ENCODE measurements around the gene RAB7A. TPM values are rescaled to one million over a fixed set of nuclear protein-coding genes. Genes with fewer than 3 reads are reported as not detected.

Gene RAB7A
- total and polyA plus RNA-seq, 2 experiments from 2014 or later, result 89.8 to 156 TPM

DNA sequence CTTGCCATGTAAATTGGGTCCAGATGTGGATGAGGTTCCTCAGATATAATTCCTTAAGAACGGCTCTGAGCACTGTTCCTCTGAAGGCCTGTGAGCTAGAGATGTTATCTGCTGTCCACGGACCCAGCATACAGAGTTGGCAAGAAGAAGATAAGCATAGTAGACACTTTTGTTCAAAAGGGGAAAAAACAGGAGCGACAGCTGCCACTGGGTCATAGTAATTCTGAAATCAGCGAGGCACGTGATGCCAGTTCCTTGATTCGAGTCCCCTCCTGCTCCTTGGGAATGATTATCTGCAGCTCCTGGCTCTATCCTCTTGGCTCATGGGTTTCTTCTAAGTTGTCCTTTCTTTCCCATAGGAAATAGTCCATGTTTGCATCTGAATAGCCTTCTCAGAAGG is 2.5 kb upstream of the RAB7A start:
- no peaks in the 10 kb centered on the region for H3K27me3 Mint-ChIP-seq (ENCODE audit: insufficient read depth, low read depth, poor library complexity)
- Histone ChIP-seq H3K4me2 (peak overlapping the region; percentile 60), H2AFZ (peak overlapping the region; percentile 4; the same call in 1 of the 2 replicates), H3K79me2 (replicated peaks; ENCODE audit: insufficient read depth) (peaks cover 24% of the 10 kb centered on the region), H4K20me1 (replicated peaks; ENCODE audit: insufficient read depth) (peaks cover 19% of the 10 kb centered on the region), H3F3A (replicated peaks; ENCODE audit: low read depth) (peaks cover 7% of the 10 kb centered on the region; the same call in 1 of the 2 replicates), H3K9me2 (ENCODE audit: insufficient read depth) (peaks cover 8% of the 10 kb centered on the region), H3K36me3 (ENCODE audit: insufficient read depth) (no peaks in the 10 kb centered on the region), H3K27me3 (ENCODE audit: insufficient read depth) (peaks cover 5% of the 10 kb centered on the region; the same call in 1 of the 2 replicates), H3K4me1 (ENCODE audit: insufficient read depth) (peaks cover 62% of the 10 kb centered on the region), H3K4me3 (0 out of 2 replicates have a peak overlapping the region, but pooled peaks have one; percentile 19), H3K27ac (ENCODE audit: low read depth) (0 out of 2 replicates have a peak overlapping the region, but pooled peaks have one; percentile 36)
- H3K4me3 Mint-ChIP-seq, result peak overlapping the region; percentile 12; the same call in 1 of the 3 replicates
- no peaks in the 10 kb centered on the region for H3K9me3 Mint-ChIP-seq
- ATAC-seq (no peak), DNase-seq (ENCODE audit: low spot score) (no peak)
- peaks cover 68% of the 10 kb centered on the region for H3K4me1 Mint-ChIP-seq
- H3K27ac Mint-ChIP-seq, result no peak overlapping the region
- H3K36me3 Mint-ChIP-seq (ENCODE audit: low read depth), result peaks cover 3% of the 10 kb centered on the region; the same call in 1 of the 3 replicates
- no peak for TF ChIP-seq CREB1 (CRISPR knock-in tag; IDR thresholded peaks at IDR 0.05; ENCODE audit: low read depth)
- no peak for TF ChIP-seq ETS1 (IDR thresholded peaks at IDR 0.05)
- no peak for TF ChIP-seq CTCF (conservative IDR thresholded peaks at IDR 0.05; ENCODE audit: low read depth in 2 of 2)
- TF ChIP-seq REST (IDR thresholded peaks at IDR 0.05; ENCODE audit: unreplicated experiment), result no peak
- no peak for TF ChIP-seq JUNB (IDR thresholded peaks at IDR 0.05; ENCODE audit: unreplicated experiment)
- no peak for TF ChIP-seq EZH2phosphoT487 (IDR thresholded peaks at IDR 0.05; ENCODE audit: unreplicated experiment)
- TF ChIP-seq ZNF114 (CRISPR knock-in tag; IDR thresholded peaks at IDR 0.05), result no peak
- TF ChIP-seq EZH2 (IDR thresholded peaks at IDR 0.05; ENCODE audit: low read depth, unreplicated experiment), result no peak
- TF ChIP-seq STAT1 (IDR thresholded peaks at IDR 0.05; ENCODE audit: unreplicated experiment), result no peak
